Measurements from ENCODE around the gene RPS6KA2.

GRCh38 chr6:166377721-166378120, 249.3 kb downstream of the RPS6KA2 start:
- no peak for TF ChIP-seq POLR2AphosphoS5 (IDR thresholded peaks at IDR 0.05; ENCODE audit: low read depth, low read length)
- TF ChIP-seq CTCF (IDR thresholded peaks at IDR 0.05) = no peak

Data from Panc1 (cell line).